NOMO-1 treated with dmso at 0.1 percent for 144 hours (cell line): ENCODE measurements around the gene TDRD15.
"Not testable (repeated sequence)": the region's sequence is repeated elsewhere in the genome, so short reads cannot be mapped to it uniquely, and the experiment has no call there.

ENCODE experiments used
- DNase-seq: peaks from one replicate; lab custom pipeline; 2025; ENCODE audit not compliant: unreplicated experiment; lab: John Stamatoyannopoulos, UW

TDRD15 gene

DNA sequence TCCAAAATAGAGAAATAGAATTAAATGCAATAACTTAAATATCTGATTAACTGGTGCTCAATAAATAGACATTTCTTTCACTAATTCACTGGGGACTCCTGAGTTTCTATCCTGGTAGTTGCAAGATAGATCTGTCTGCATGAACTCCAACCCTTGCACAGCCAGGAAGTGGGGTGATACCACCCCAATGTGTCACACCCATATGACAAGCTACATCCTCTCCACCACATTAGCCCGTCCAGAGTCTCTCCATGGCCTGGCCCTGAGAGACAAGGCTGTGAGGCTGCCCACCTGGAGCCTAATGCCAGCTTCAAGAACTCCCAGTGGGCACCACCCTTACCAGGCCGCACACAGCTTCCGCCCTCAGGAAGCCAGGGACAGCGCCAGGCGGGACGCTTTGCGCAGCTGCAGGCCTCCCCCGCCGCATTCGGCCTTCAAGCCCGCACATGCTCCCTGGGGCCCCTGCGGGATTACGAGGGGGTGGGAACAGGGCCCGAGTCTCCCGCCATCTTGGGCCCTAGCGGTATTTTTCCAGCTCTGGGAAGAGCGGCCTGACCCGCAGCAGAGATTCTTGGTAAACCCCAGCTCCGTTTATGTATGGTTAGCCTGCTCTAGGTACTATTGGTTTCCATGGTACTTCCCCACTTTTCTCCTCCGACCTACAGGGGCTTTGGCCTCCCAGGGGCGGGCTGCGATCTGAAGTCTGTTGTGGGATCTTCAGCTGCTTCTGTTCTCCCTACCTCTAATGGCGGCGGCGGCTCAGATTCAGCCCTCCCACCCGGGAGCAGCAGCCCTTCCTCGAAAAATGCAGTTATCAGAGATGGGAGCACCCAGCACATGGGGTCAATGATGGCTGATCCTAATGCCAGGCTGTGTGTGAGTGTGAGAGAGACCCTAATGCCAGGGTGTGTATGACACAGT is at the start of gene TDRD15:
TSS of gene TDRD15 (plus strand) at position 496 of the 921 bp plus-strand sequence. CDS start 13,500 bp downstream, outside the sequence.
- DNase-seq: no peak

DNA sequence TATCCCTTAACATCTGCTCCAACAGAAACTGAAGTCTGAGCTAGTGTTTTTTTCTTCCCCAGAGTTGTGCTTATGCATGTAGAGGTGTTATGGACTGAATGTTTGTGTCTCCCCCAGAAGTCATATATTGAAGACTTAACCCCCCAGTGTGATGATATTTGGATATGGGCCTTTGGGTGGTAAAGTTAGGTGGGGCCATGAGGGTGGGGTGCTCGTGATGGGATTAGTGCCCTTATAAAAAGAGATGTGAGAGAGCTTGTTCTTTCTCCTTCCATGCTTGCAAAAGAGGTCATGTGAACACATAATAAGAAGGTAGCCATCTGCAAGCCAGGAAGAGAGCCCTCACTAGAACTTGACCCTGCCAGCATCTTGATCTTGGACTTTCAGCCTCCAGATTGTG is 45.5 kb upstream of the TDRD15 start:
- DNase-seq: no peak

DNA sequence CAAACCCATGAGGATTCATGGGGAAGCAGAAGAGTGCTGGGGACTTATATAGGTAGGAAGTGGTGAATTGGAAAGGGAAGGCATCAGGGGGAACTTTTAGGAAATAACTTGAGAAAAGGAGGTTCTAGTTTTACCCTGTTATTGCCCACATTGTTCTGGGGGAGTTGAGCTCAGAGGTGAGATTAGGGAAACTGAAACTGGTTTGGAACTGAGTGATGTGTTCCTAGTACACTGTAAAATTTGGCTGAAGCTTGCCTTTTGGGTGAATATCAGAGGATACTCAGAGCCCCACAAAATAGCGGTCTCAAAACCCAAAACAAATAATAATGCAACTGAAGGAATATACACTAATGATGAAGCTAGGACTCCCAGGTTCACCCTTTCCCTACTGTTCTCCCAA is 40.3 kb upstream of the TDRD15 start:
- DNase-seq: no peak

DNA sequence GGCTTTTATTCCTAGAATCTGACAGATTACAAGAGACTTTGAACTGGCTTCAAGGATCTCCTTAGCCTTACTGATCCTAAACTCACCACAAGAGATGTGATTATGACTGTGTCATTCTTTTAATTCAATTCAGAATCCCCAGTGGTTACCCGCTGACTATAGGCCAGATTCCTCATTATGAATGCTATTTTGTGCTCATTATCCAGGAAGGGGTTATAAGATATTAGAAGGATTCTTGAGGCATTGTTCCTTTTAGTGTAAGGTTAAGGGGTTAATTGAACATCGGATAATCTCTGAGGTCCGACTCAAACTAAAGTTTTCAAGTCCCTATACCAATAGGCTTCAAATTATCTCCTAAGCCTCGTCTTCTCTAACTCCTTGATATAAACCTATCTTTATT is 39.4 kb upstream of the TDRD15 start:
- DNase-seq: no peak

DNA sequence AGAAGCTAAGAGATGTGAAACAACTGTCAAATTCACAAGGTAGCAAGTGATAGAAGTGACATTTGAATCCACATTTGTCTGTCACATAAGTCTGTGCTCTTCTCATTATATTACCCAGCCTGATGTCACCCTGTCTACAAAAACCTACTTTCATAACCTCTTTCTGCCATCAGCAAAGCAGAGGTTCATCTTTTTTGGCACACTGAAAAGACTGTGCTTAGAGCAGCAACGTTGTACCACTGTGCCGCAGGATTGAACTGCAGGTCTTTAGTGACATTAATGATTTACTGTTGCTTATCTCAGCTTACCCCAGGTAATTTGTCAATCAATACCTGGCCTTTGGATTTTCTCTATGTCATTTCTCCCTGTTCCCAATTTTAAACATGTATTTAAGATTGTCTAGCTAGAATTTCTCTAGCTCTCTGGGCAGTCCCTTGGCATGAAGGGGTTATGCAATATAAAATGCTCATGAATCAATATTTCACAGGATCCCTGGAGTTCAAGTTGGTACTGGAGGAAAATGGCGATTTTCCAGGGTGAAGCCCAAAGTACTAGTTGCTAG is 31.4 kb upstream of the TDRD15 start:
- DNase-seq: no peak

DNA sequence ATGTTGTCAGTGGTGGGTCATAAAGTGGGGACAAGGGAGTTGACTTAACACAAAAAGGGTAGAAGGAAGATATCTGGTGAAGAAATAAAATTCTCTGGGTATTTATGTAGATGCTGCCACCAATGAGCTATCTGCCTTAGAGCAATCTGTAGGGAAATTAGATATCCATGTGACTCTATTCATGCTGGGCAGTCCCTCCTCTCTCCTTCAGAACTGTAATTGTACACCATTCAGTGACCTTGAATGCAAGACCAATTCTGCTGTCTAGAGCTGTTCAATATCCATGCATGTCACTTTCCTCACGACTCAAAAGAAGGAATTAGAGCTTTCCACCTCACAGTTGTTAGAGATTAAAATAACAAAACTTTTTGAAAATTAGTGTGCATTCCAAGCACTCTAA is 28.6 kb upstream of the TDRD15 start:
- DNase-seq: no peak

DNA sequence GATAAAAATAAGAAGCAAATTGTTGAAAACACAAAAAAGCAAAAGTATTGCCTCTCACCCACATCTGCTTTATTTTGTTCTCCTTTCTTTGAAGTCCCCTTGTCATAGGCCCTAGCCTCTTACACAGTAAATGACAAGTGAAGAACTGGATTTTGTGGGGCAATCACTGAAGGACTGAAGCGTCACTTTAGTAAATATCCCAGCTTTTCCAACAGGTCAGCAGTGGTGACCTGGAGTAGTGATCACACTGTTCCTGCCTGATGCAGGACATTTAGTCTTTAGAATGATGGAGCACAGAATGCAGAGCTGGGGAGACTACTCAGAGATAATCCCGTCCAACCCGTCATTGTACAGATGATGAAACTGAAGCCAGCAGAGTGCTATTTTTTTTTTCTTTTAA is 28.1 kb upstream of the TDRD15 start:
- DNase-seq: no peak

DNA sequence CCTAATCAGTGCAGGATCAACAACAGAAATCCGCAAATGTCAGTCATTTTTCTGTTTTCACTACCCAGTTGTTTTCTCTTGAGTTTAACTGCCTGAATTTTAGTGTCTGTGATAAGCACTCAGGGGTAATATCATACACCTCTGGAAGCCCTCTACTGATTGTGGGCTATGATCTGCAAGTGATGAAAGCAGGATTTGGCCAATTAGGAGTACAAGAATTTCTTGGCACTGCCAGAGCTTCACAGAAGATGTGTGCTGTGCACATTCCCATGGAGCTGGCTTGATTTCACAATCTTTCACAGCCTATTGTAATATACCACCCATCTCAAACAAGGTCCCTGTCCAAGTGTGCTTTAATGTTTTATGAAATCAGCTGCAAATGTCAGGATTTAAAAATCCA is 27.3 kb upstream of the TDRD15 start:
- DNase-seq: no peak

DNA sequence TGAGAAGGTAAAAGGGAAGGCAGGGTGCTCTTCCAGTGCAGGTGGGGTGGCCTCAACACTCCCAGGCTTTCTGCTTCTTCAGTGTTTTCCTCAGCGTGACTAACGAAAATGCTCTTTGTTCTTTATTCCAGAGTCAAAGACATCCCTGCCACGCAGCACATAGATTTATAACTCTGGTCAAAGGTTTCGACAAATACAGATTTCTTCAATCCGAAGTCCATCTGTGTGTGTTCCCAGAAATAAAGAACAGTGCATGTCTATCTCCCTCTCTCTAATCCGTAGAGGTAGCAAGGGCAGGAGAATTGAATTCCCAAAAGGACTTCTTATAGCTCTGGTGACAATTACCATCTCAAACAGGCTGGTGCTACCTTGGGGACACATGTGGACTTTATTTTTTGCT is 26.4 kb upstream of the TDRD15 start:
- no peak for DNase-seq

DNA sequence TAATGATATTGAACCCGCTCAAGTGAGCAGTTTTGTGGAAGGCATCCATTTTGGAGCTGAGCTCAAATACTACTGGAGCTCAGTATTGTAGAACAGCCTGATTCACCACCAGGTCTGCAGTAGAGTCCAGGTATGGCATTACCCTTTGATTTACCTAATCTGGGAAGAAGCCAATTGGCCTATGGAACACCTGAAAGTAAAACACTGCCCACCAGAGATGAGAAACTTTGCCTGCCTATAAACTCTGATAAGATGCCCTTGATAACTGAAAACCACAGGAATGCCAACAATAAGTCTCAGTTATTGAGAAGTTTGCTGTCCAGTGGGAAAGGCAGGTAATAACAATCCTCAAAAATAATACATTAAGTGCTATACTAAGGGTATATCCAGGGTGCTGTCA is 25.5 kb upstream of the TDRD15 start:
- DNase-seq: no peak

DNA sequence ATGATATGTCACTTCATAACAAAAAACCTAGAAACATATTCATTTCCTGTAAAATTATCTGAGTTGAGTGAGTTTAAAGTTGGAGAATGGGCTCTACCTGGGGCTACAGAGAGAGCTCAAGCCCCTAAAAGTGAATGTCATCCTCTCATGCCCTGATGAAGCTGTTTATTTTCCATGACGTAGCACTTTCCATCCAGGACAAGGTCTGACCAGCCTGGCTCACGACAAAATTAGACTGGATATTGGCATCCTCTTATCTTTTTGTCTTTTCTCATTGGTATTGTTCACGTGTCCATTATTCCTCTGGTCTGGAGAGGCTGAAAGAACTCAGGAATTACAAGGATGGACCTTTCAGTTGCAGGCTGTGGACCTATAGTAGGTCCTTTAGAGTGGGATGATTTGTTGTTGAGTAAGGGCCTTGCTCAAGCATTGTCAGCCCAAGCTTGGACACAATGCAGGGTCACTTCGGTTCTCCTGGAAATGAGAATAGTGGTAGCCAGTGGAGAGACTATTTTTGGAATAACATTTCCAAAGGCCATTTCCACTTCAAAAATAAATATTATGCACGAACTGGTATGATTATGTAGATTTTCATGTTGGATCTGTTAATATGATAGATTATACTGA is 24.4 kb upstream of the TDRD15 start:
- no peak for DNase-seq

DNA sequence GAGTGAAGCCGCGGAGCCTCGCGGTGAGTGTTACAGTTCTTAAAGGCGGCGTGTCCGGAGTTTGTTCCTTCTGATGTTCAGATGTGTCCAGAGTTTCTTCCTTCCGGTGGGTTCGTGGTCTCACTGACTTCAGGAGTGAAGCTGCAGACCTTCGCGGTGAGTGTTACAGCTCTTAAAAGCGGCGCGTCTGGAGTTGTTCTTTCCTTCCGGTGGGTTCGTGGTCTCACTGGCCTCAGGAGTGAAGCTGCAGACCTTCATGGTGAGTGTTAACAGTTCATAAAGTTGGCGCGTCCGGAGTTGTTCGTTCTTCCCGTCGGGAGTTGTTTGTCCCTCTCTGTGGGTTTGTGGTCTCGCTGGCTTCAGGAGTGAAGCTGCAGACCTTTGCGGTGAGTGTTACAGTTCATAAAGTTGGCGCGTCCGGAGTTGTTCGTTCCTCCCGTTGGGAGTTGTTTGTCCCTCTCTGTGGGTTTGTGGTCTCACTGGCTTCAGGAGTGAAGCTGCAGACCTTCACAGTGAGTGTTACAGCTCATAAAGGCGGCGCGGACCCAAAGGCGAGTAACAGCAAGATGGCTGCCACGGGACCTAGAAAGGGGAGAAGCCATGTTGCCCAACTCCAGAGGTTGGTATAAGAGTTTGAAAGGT is 22.1 kb upstream of the TDRD15 start:
- DNase-seq: not testable (repeated sequence)

DNA sequence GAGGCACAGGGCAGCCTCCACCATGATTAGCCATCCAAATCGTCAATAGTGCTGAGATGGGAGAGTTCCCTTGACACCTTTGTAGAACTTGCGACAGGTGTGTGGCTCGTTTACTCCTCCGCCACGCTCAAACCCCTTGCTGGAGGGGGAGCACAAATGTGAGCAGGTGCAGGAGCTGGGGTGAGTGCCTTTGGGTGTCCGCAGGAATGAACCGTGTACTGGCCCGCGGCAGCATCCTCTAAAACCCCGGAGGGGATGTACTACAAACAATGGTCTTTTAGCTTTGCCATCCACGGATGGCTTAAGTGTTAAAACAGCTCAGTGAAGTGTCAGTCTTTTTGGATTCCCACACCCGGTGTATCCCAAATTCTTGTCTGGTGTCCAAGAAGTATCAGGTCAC is 21.4 kb upstream of the TDRD15 start:
- DNase-seq: no peak

DNA sequence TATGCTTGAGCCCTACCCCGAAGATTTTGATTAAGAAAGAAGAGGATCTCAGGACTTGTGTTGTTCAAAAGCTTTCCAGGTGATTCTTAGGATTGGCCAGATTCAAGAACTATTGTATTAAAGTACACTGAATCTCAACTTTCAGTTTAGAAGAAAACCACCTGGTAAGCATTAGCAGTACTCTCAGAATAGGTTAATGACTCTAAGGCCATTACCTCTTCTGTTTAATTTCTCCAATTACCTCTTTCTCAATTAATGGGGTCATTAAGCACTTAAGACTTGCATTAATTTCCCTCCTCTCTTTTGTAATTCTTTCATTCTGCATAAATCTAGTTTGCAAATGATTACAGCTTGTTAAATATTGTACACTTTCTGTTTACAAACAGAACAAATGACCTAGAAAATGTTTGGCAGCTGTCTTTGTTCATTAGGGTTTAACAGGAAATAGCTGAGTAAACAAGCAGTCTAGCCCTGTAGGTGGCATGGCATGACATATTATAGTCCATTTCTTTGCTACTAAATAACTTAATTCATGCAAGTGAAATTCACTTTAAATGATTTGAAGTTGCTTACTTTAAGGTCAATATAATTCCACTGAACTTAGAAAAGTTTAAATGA is 20.4 kb upstream of the TDRD15 start:
- no peak for DNase-seq

DNA sequence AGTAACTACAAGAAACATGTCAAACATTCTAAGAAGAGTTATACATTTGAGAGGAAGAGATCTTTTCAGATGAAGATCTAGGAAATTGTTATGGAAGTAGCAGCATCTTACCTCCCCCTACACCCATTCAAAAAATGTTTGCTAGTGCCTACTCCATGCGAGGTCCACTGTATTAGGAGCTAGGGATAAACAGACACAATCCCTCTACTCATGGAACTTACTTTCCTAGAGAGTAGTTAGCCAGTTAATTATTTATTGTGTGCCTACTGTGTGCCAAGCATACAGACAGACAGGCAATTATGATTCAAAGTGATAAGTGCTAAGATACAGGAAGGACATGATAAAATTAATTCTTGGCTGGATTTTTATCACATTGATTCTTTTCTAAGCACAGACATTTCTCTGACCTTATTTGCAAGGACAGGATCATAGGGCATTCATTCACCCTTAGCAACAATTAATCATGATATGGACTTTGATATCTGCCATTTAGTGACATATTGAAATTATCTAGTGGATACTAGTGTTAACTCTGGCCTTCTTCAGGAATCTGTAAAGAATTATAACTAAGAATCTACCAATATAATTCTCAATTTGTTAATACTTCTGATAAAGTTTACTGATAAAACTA is 19.6 kb upstream of the TDRD15 start:
- no peak for DNase-seq

DNA sequence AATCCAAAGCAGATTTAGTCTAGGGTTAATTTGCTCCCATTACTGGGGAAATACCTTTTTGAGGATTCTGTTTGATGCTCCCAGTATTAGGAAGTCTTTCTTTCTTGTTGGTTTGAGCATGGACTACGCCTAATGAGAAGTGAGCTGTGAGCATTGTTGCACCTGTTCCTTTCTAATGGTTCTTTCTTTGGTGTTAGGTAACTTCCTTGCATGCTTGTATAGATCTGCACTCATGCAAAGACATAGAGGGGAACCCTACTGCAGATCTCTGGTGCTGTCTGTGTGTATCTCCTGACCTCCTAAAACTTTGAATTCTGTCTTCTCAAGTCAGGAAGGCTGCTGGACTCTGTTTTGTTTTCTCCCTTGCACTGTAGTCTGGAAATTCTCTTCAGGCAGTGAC is 12.8 kb upstream of the TDRD15 start:
- no peak for DNase-seq

DNA sequence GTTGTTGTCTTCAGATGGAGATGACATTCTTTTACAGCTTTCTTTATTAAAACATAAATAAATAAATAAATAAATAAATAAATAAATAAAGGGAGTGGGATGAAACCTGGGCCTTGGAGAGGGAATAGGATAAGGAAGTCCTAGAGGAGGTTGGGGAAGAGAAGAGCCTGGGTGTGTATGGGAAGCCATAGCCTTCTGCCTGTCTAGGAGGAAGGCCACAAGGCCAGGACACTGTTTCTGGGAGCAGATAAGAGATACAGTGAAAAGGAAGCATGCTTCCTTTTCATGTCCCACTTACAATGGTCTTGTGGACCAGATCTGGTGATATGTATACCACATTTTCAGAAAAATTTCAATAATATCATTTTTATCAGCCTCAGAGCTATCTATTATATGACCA is 6.1 kb upstream of the TDRD15 start:
- DNase-seq: no peak

DNA sequence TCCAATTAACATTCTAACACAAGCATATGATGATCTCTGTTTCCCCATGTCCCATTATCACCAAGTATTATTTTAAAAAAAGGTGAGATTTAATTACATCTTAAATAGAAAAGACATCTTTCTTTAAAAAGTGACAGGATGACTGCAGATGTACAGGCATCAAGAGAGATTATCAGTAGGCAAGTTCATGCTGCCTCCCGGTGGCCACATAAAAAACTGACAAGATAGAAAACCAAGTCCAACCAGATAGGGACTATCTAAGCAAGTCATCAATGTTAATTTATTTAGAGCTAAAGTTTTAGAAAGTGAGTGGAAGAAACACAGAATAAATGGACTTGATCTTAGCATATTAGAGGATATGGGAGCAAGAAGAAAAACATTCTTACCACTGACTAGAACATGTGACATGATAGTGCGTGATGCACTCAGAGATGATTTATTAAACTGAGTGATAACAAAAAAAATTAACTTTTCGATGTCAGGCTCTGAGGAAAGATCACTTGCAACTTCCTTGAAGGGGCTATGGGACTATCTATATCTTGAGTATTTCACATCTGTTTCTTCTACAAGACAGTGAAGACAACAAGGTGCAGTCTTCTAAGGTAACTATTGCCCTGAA is 5.4 kb upstream of the TDRD15 start:
- no peak for DNase-seq

DNA sequence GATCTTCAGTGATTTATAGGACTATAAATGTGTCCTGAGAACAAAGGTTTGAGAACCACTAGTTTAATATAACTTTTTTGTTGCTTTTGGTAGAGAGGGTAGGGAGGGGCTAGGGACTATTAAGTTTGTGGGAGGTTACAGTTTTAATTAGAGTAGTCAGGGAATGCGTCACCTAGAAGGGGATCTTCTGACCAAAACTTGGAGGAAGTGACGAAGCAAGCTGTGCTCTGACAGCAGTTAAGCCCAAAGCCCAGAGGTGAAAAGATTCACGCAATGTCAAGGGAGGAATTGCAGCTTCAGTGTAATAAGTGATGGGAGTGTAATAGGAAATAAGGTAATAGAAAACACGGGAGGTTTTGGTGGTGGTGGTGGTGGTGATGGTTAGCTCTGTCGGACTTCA is 8.1 kb downstream of the TDRD15 start:
- no peak for DNase-seq

DNA sequence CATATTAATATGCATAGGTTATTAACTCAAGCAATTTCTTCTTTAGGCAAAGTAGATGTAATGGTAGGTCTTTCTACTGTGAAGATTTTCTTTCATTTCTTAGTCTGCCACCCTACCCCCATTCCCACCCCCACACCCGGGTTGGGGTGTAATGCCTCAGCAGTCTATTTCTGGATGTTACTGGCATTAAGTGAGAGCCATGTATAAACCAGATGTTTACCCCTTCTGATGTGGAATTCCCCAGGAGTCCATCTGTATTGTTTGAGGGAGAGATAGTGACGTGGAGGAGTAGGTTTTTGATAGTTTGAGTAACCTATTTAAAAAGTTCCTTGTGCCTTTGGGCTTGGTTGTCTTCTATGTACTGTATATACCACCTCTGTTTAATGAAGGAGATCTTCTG is 11.8 kb downstream of the TDRD15 start:
- no peak for DNase-seq
